HEK293 (cell line): Measurements from ENCODE around the gene SLC1A2.

ENCODE experiments used
- CTCF ChIA-PET: fragments of 350-600 bp; formaldehyde crosslinking; extraction: SDS; loops from one replicate; lab custom pipeline; 2021; ENCODE audit warnings: antibody characterized with exemption; lab: Yijun Ruan, JAX
- POLR2A ChIA-PET: fragments of 300-600 bp; formaldehyde crosslinking; extraction: SDS; loops from one replicate; lab custom pipeline; 2020; ENCODE audit warnings: antibody characterized with exemption, inconsistent platforms; lab: Yijun Ruan, JAX
- H3K27ac ChIP-seq: fragments of 200-500 bp; sonication (Bioruptor generic); 2 replicates; pipeline ENCODE4 v1.5.1; 2014; ENCODE audit warnings: low read depth, low read length, control low read depth, inconsistent platforms; ENCODE audit errors: extremely low read depth
- H3K36me3 ChIP-seq, 2 experiments: fragments of 200-500 bp in 1 of 2; sonication (Bioruptor generic) in 1 of 2; 1 replicate in 1 of 2; 2 replicates in 1 of 2; pipeline ENCODE4 v1.5.1; 2014 to 2017; ENCODE audit warnings: inconsistent platforms in 2 of 2, low read length in 2 of 2; ENCODE audit not compliant: control insufficient read depth in 2 of 2, insufficient read depth in 1 of 2
- H3K4me1 ChIP-seq: fragments of 200-500 bp; sonication (Bioruptor generic); 2 replicates; pipeline ENCODE4 v1.5.1; 2014; ENCODE audit warnings: mild to moderate bottlenecking, low read length, inconsistent platforms; ENCODE audit not compliant: control insufficient read depth, insufficient read depth
- H3K4me3 ChIP-seq: 2 replicates; pipeline ENCODE4 v1.5.1; 2011; ENCODE audit warnings: low read depth, mild to moderate bottlenecking, control low read depth, low read length, moderate library complexity
- H3K9me3 ChIP-seq: fragments of 200-500 bp; sonication (Bioruptor generic); 2 replicates; pipeline ENCODE4 v1.5.1; 2014; ENCODE audit warnings: low read depth, low read length, inconsistent platforms; ENCODE audit not compliant: control insufficient read depth, insufficient read depth
- BCL6B ChIP-seq: fragments of 450-650 bp; formaldehyde crosslinking; IDR thresholded peaks from 2 replicates; pipeline ENCODE4 v1.5.1; 2017; ENCODE audit warnings: missing biosample characterization, missing genetic modification characterization
- CTCF ChIP-seq: fragments of 450-650 bp; formaldehyde crosslinking; IDR thresholded peaks from 2 replicates; pipeline ENCODE4 v1.5.1; 2016; ENCODE audit warnings: missing biosample characterization, missing genetic modification characterization
- GLI2 ChIP-seq: fragments of 450-650 bp; formaldehyde crosslinking; IDR thresholded peaks from 2 replicates; pipeline ENCODE4; 2017; ENCODE audit warnings: missing biosample characterization, missing genetic modification characterization, low read depth, borderline replicate concordance
- GLIS1 ChIP-seq: fragments of 450-650 bp; formaldehyde crosslinking; IDR thresholded peaks from 2 replicates; pipeline ENCODE4 v1.5.1; 2016; ENCODE audit warnings: missing biosample characterization, missing genetic modification characterization
- KLF16 ChIP-seq: fragments of 450-650 bp; formaldehyde crosslinking; IDR thresholded peaks from 2 replicates; pipeline ENCODE4 v1.5.1; 2017; ENCODE audit warnings: missing biosample characterization, missing genetic modification characterization
- MZF1 ChIP-seq: fragments of 450-650 bp; formaldehyde crosslinking; IDR thresholded peaks from 2 replicates; pipeline ENCODE4 v1.5.1; 2017; ENCODE audit warnings: missing biosample characterization, missing genetic modification characterization, borderline replicate concordance
- OVOL3 ChIP-seq: fragments of 450-650 bp; formaldehyde crosslinking; IDR thresholded peaks from 2 replicates; pipeline ENCODE4 v1.5.1; 2016; ENCODE audit warnings: missing biosample characterization, missing genetic modification characterization
- PRDM1 ChIP-seq: fragments of 450-650 bp; formaldehyde crosslinking; IDR thresholded peaks from 2 replicates; pipeline ENCODE4; 2016; ENCODE audit warnings: missing biosample characterization, missing genetic modification characterization
- SP2 ChIP-seq: fragments of 450-650 bp; formaldehyde crosslinking; IDR thresholded peaks from 2 replicates; pipeline ENCODE4 v1.5.1; 2016; ENCODE audit warnings: missing biosample characterization, missing genetic modification characterization
- ZBTB1 ChIP-seq: fragments of 450-650 bp; formaldehyde crosslinking; IDR thresholded peaks from 2 replicates; pipeline ENCODE4 v1.5.1; 2016; ENCODE audit warnings: missing biosample characterization, missing genetic modification characterization
- ZBTB48 ChIP-seq: fragments of 450-650 bp; formaldehyde crosslinking; IDR thresholded peaks from 2 replicates; pipeline ENCODE4 v1.5.1; 2016; ENCODE audit warnings: missing biosample characterization, missing genetic modification characterization
- ZBTB49 ChIP-seq: fragments of 450-650 bp; formaldehyde crosslinking; IDR thresholded peaks from 2 replicates; pipeline ENCODE4 v1.5.1; 2016; ENCODE audit warnings: missing biosample characterization, missing genetic modification characterization, low read depth
- ZBTB8A ChIP-seq: fragments of 450-650 bp; formaldehyde crosslinking; IDR thresholded peaks from 2 replicates; pipeline ENCODE4 v1.5.1; 2016; ENCODE audit warnings: missing biosample characterization, missing genetic modification characterization
- ZIC2 ChIP-seq: fragments of 450-650 bp; formaldehyde crosslinking; IDR thresholded peaks from 2 replicates; pipeline ENCODE4 v1.5.1; 2016; ENCODE audit warnings: missing biosample characterization, missing genetic modification characterization
- ZNF266 ChIP-seq: fragments of 450-650 bp; formaldehyde crosslinking; IDR thresholded peaks from 2 replicates; pipeline ENCODE4 v1.5.1; 2016; ENCODE audit warnings: missing biosample characterization, missing genetic modification characterization, low read depth
- ZNF473 ChIP-seq: fragments of 450-650 bp; formaldehyde crosslinking; IDR thresholded peaks from 2 replicates; pipeline ENCODE4 v1.5.1; 2017; ENCODE audit warnings: missing biosample characterization, missing genetic modification characterization
- ZNF692 ChIP-seq: fragments of 450-650 bp; formaldehyde crosslinking; IDR thresholded peaks from 2 replicates; pipeline ENCODE4 v1.5.1; 2016; ENCODE audit warnings: missing biosample characterization, missing genetic modification characterization
- ZNF768 ChIP-seq: fragments of 450-650 bp; formaldehyde crosslinking; IDR thresholded peaks from 2 replicates; pipeline ENCODE4 v1.5.1; 2018; ENCODE audit warnings: missing biosample characterization, mild to moderate bottlenecking, missing genetic modification characterization
- ZXDB ChIP-seq: fragments of 450-650 bp; formaldehyde crosslinking; IDR thresholded peaks from 2 replicates; pipeline ENCODE4 v1.5.1; 2016; ENCODE audit warnings: missing biosample characterization, missing genetic modification characterization
- TF ChIP-seq, protein P1 (sequence below): fragments of 450-650 bp; formaldehyde crosslinking; IDR thresholded peaks from 2 replicates; pipeline ENCODE4 v1.5.1; 2017; ENCODE audit warnings: missing biosample characterization, missing genetic modification characterization
- TF ChIP-seq, protein P2 (sequence below): fragments of 450-650 bp; formaldehyde crosslinking; optimal IDR thresholded peaks from 2 replicates; pipeline ENCODE3; 2016; ENCODE audit warnings: missing biosample characterization, mild to moderate bottlenecking, missing genetic modification characterization
- TF ChIP-seq, protein P3 (sequence below): fragments of 450-650 bp; formaldehyde crosslinking; IDR thresholded peaks from 2 replicates; pipeline ENCODE4 v1.5.0; 2017; ENCODE audit warnings: missing biosample characterization, missing genetic modification characterization, borderline replicate concordance

Gene SLC1A2

DNA sequence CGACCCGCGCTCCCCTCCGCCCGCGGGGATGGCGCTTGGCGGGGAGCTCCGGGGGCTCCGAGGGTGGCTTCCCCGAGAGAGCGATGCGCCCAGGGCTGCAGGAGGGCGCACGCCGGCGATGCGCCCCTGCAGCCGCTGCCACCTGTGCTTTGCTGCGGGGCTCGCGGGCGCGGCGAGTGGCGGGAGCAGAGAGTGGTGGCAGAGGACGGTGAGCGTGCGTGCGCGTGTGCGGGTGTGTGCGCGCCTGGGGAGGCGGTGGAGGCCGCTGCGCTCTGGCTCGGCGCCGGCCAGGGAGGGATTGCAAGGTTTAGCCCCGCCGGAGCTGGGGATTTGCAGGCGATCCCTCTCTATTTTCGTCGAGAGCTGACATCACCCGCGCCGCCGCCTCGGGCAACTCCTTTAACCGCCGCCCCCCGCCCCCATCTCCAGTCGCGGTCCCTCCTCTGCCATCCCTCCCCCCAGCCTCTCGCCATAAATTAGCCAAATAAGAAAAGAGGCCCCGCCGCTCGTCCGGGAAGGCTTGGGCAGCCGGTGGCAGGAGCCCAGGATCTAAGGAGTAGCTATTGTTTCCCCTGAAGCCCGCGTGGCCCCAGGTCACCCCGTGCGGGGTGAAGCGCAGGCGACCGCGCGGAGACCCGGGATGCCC is at the start of gene SLC1A2:
Gene SLC1A2 (minus strand): TSS at position 375 of the 646 bp plus-strand sequence. CDS start 592 bp downstream, outside the sequence.
- ChIA-PET POLR2A (interaction anchor here (0.7 kb wide), 2 partner anchors 24 to 211 kb away, joined by 3 to 4 read pairs; no protein-coding TSS in a partner anchor), CTCF (interaction anchor here (0.6 to 1.2 kb wide), 5 partner anchors 79 to 963 kb away, joined by 3 to 5 read pairs (median 4); no protein-coding TSS in a partner anchor)
- H3K27ac ChIP-seq = peak within 1 kb of the TSS; percentile 49; the same call in 1 of the 2 replicates
- peak within 1 kb of the TSS; percentile 59 for H3K4me3 ChIP-seq
- TF ChIP-seq CTCF (peak; percentile 65), SP2 (peak; percentile 20; the same call in 1 of the 2 replicates), BCL6B (tag by site-specific recombination) (no peak), ZIC2 (peak; percentile 70), ZBTB1 (tag by site-specific recombination) (0 out of 2 replicates have a peak, but pooled peaks have one; percentile 42), ZBTB8A (peak; percentile 86), ZNF266 (tag by site-specific recombination) (no peak), MZF1 (tag by site-specific recombination) (peak; percentile 93), ZBTB48 (tag by site-specific recombination) (peak; percentile 85), ZNF692 (tag by site-specific recombination) (no peak), GLIS1 (tag by site-specific recombination) (peak; percentile 55)
- TF ChIP-seq, protein P1, sequence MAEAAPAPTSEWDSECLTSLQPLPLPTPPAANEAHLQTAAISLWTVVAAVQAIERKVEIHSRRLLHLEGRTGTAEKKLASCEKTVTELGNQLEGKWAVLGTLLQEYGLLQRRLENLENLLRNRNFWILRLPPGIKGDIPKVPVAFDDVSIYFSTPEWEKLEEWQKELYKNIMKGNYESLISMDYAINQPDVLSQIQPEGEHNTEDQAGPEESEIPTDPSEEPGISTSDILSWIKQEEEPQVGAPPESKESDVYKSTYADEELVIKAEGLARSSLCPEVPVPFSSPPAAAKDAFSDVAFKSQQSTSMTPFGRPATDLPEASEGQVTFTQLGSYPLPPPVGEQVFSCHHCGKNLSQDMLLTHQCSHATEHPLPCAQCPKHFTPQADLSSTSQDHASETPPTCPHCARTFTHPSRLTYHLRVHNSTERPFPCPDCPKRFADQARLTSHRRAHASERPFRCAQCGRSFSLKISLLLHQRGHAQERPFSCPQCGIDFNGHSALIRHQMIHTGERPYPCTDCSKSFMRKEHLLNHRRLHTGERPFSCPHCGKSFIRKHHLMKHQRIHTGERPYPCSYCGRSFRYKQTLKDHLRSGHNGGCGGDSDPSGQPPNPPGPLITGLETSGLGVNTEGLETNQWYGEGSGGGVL (tag by site-specific recombination) = peak; percentile 71
- TF ChIP-seq, protein P2, sequence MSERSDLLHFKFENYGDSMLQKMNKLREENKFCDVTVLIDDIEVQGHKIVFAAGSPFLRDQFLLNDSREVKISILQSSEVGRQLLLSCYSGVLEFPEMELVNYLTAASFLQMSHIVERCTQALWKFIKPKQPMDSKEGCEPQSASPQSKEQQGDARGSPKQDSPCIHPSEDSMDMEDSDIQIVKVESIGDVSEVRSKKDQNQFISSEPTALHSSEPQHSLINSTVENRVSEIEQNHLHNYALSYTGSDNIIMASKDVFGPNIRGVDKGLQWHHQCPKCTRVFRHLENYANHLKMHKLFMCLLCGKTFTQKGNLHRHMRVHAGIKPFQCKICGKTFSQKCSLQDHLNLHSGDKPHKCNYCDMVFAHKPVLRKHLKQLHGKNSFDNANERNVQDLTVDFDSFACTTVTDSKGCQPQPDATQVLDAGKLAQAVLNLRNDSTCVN (tag by site-specific recombination) = peak; percentile 97
- no peaks in the 10 kb centered on the region for H3K36me3 ChIP-seq
- H3K4me1 ChIP-seq = no peaks in the 10 kb centered on the region
- H3K9me3 ChIP-seq = no peaks in the 10 kb centered on the region

DNA sequence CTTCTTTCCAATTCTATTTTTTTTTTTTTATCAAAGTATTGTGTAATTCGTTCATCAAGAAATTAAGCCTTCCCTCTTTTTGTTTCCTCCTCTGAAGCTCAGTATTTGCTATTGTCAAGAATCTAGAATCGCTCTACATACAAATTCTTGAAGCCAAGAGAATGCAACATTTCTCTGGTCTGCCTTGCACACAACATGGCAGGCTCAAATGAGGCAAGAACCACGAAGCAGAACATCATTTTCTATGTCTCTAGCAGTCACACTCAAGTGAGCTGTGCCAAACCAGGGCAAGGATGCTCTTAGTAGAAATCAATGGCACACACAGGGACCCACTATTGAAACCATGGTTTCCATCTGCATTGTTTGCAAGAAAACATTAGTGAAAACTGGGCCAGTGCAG is 46.7 kb upstream of the SLC1A2 start:
- CTCF ChIA-PET = interaction anchor here (0.8 kb wide), 1 partner anchor 15 kb away, joined by 3 read pairs; no protein-coding TSS in a partner anchor
- no peak for TF ChIP-seq OVOL3 (tag by site-specific recombination)
- no peak for TF ChIP-seq ZBTB49 (tag by site-specific recombination)
- TF ChIP-seq ZXDB (tag by site-specific recombination) = no peak
- no peak for TF ChIP-seq ZNF768 (tag by site-specific recombination)
- TF ChIP-seq KLF16 = no peak
- no peak for TF ChIP-seq ZNF473 (tag by site-specific recombination)
- TF ChIP-seq GLI2 (tag by site-specific recombination) = no peak
- TF ChIP-seq, protein P3, sequence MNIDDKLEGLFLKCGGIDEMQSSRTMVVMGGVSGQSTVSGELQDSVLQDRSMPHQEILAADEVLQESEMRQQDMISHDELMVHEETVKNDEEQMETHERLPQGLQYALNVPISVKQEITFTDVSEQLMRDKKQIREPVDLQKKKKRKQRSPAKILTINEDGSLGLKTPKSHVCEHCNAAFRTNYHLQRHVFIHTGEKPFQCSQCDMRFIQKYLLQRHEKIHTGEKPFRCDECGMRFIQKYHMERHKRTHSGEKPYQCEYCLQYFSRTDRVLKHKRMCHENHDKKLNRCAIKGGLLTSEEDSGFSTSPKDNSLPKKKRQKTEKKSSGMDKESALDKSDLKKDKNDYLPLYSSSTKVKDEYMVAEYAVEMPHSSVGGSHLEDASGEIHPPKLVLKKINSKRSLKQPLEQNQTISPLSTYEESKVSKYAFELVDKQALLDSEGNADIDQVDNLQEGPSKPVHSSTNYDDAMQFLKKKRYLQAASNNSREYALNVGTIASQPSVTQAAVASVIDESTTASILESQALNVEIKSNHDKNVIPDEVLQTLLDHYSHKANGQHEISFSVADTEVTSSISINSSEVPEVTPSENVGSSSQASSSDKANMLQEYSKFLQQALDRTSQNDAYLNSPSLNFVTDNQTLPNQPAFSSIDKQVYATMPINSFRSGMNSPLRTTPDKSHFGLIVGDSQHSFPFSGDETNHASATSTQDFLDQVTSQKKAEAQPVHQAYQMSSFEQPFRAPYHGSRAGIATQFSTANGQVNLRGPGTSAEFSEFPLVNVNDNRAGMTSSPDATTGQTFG (tag by site-specific recombination) = no peak
- no peak for TF ChIP-seq PRDM1 (tag by site-specific recombination)

More for the DNA sequence above, 46.7 kb upstream of the SLC1A2 start:
- H3K4me1 ChIP-seq = no peaks in the 10 kb centered on the region
- POLR2A ChIA-PET = no interaction called here
- H3K9me3 ChIP-seq = no peaks in the 10 kb centered on the region
- no peaks in the 10 kb centered on the region for H3K36me3 ChIP-seq
- H3K27ac ChIP-seq = no peak overlapping the region
- H3K4me3 ChIP-seq = no peak overlapping the region
